Measurements from ENCODE around the gene ACOX3.

ACOX3 gene

GRCh38 chr4:8385106-8385505 lies 55.4 kb downstream of the ACOX3 start:
- DNase-seq = no peak

- no peak for DNase-seq
Observed at GRCh38 chr4:8384397-8385060, 56.0 kb downstream of the ACOX3 start.

- DNase-seq = no peak
Observed at GRCh38 chr4:8383451-8384160, 56.9 kb downstream of the ACOX3 start.

GRCh38 chr4:8383016-8383415 lies 57.5 kb downstream of the ACOX3 start:
- no peak for DNase-seq

GRCh38 chr4:8381814-8382581 lies 58.5 kb downstream of the ACOX3 start:
- no peak for DNase-seq

GRCh38 chr4:8380511-8381415 lies 59.8 kb downstream of the ACOX3 start:
- DNase-seq = no peak

GRCh38 chr4:8379771-8380170 lies 60.8 kb downstream of the ACOX3 start:
- no peak for DNase-seq

GRCh38 chr4:8379281-8379680 lies 61.2 kb downstream of the ACOX3 start:
- no peak for DNase-seq

GRCh38 chr4:8378776-8379175 lies 61.7 kb downstream of the ACOX3 start:
- DNase-seq = no peak

GRCh38 chr4:8378101-8378724 lies 62.3 kb downstream of the ACOX3 start:
- no peak for DNase-seq

- no peak for DNase-seq
Observed at GRCh38 chr4:8377103-8378075, 63.1 kb downstream of the ACOX3 start.

GRCh38 chr4:8376361-8377102 lies 64.0 kb downstream of the ACOX3 start:
- no peak for DNase-seq

- DNase-seq = no peak
Observed at GRCh38 chr4:8374851-8375649, 65.5 kb downstream of the ACOX3 start.

GRCh38 chr4:8373973-8374545 lies 66.5 kb downstream of the ACOX3 start:
- no peak for DNase-seq

- no peak for DNase-seq
Observed at GRCh38 chr4:8373270-8373972, 67.1 kb downstream of the ACOX3 start.

- DNase-seq = no peak
Observed at GRCh38 chr4:8372506-8372905, 68.0 kb downstream of the ACOX3 start.

GRCh38 chr4:8371596-8371995 lies 68.9 kb downstream of the ACOX3 start:
- no peak for DNase-seq

- DNase-seq = no peak
Observed at GRCh38 chr4:8370835-8371595, 69.5 kb downstream of the ACOX3 start.
